HG02763 (cell line): ENCODE measurements around the gene NECAB3.

Experiments
- ATAC-seq: cut with Tn5 transposase; IDR thresholded peaks from one replicate; pipeline ENCODE4 v1.9.1; 2021; ENCODE audit warnings: mild to moderate bottlenecking, moderate library complexity; ENCODE audit not compliant: unreplicated experiment

NECAB3 gene

DNA sequence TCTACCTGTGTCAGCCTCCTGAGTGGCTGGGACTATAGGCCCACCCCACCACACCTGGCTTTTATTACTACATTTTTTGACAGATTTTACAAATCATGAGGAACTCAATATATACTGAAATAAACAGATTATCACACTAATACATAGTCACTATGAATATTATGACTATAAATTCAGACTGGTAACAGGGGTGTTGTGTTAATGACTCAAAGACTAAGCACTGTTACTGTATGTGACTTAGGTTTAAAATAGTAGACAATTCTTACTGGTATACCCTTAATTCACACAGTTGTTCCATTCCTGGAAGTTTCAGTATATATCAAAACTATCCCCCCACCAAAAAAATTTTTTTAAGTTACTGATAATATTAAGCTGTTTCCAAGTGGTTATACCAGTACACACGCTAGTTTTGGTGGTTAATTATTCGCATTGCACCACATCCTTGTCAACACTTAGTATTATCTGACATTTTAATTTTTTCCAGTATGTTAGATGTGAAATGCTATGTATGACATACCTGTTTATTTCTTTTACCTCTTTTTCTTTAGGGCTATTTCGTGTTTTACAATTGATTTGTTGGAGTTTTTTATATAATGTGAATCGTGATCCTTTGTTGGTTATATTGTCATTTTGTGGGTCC is 46.5 kb downstream of the NECAB3 start:
- ATAC-seq: no peak

DNA sequence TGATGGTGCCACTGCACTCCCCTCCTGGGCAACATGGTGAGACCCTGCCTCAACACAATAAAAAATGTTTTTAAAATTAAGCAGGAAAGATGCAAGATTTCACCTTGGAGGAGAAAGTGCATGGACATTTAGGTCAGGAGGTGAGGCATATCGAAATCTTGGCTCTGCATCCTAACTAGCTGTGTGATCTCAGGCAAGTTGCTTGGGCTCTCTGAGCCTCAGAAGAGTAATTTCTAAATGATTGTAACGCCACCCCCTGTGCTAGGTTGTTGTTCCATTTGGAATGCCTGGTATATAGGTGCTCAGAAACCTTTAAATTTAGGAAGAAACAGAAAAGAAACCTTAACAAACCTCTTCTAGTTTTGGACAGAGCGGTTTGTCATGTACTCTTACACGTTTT is 48.0 kb downstream of the NECAB3 start:
- no peak for ATAC-seq

DNA sequence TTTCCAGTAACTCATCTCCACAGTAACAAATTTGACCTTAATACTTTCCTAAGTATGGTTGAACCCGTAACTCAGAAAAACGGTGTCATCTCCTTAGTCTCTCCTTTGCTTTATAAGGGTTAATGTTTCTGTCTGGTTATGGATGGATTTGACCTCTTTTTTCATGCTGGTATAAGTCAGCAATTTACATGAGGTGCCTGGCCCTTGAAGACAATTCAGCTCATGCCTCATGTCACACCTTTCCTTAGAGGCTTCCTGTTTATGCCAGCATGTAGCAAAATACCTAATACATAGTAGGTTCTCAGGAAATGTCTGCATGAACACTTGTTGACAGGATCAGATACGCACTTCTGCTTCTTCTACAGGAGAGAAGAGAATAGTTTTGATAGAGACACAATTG is 49.8 kb downstream of the NECAB3 start:
- no peak for ATAC-seq

DNA sequence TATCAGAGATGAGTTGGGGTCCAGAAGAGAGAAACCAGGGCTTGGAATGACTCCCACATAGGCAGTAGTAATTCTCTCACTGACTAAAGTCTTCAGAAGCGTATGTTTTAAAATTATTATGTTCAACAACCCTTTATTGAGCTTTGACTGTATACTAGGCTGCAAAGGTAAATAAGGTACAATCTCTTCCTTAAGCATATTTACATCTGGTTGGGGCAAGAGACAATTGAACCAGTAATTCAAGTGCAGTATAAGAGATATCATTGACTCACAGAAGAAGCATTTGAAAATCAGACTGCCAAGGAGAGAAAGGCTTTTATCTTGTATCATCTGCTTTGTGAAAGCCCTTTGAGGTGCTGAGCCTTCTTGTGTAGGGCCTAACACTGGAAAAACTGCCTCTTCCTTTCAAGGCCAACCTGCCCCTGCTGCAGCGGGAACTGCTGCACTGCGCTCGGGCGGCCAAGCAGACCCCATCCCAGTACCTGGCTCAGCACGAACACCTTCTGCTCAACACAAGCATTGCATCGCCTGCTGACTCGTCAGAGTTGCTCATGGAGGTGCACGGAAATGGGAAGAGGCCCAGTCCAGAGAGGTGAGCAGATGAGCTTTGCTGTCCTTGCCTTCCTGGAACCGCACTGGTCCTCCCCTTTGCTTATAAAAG is 51.4 kb downstream of the NECAB3 start:
- ATAC-seq: no peak

DNA sequence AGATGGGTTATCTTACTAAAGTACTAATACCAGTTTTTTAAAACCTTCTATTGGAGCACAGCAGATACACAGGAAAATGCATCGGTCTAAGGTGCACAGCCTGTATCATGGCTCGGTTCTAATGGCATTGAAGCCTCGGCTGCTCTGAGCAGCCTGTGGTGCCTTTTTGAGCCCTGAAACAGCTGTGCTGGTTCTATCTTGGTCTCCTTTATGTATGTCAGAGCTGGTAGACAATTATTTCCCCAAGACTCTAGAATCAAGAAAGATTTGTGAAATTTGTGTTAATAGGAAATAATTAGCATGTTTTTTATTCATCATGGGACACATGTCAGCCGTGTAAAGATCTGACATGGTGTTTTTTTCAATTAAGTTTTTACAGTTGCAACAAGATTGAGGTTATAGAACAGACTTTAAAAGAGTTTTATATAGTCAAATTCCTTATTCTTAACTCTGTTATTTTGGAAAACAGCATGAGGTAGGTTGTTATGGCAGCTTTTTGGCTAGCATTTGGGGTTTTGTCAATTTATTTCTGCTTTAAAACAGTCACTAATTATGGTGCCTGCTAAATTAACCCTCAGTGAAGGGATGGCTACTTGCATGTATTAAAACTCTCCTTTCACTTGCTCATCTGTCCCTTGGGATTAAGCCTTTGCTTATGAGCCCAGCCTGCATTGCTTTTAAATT is 52.4 kb downstream of the NECAB3 start:
- no peak for ATAC-seq

DNA sequence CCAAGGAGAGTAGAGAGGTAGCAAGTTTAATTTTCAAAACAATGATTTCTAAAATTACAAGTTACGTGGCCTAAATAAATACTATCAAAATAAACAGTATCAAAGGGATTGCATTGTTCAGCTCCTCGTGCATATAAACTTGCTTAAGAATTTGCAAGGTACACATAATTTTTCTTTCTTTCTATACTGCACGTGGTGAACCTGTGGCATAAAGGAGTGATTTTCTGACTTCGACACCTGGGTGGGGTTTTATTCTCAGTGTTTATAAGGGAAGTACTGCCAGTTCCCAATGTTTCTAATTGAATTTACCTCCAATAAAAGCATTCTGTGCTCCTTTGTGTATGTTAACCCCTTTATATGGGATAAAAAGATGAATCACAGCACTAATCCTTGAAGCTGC is 62.2 kb downstream of the NECAB3 start:
- ATAC-seq: no peak

DNA sequence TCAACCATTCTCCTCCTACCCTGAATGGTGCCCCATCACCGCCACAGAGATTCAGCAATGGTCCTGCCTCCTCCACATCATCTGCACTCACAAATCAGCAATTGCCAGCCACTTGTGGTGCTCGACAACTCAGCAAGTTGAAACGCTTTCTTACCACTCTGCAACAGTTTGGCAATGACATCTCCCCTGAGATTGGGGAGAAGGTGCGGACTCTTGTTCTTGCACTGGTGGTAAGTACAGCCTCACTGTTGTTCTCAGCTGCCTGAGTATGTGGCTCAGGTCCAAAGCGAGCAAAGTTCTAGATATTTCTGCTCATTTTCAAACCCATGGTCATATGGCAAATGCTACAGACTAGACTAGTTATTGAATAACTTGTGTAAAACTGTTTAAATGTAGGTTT is 63.1 kb downstream of the NECAB3 start:
- no peak for ATAC-seq

DNA sequence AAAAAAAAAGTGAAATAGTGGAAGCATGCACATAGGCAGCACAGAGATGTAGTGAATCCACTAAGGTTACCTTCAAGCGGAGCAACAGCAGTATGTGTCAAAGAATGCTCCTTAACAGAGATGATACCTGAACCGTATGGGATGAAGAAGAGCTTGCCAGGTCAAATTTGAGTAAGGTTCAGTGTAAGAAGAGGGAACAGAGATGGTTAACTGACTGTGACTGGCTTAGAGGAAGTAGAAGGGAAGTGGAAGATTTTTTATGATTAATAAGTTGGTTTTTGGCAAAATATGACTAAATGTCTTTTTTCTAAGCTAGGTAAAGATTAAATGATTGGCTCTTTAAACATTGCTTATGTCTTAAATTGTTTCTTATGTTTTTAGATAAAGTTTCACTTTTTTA is 64.7 kb downstream of the NECAB3 start:
- ATAC-seq: no peak
